Tibial nerve (tissue), 4 donors: Measurements from ENCODE around the gene EPSTI1. TPM values are rescaled to one million over a fixed set of nuclear protein-coding genes. Genes with fewer than 3 reads are reported as not detected.

Experiments
- DNase-seq, 2 donors: peaks; one replicate each; pipeline ENCODE4 v3.0.0-alpha.2; 2019; ENCODE audit warnings: low spot score in 2 of 2
- H3K27ac ChIP-seq, 4 donors: fragments of 200-600 bp; sonication (generic) in 3 of 4; one replicate each; pipeline ENCODE4 v1.5.1; 2017 to 2019; ENCODE audit warnings: mild to moderate bottlenecking in 1 of 4
- H3K27me3 ChIP-seq, 2 donors: fragments of 200-600 bp; sonication (generic) in 1 of 2; one replicate each; pipeline versions ENCODE4 v1.5.1 to v1.6.0; 2017 to 2019
- H3K36me3 ChIP-seq, 3 donors: fragments of 200-600 bp; sonication (generic); one replicate each; pipeline ENCODE4 v1.5.1; 2018 to 2019
- H3K4me1 ChIP-seq, 4 donors: fragments of 200-600 bp; sonication (generic) in 3 of 4; one replicate each; pipeline ENCODE4 v1.5.1; 2017 to 2019
- H3K4me3 ChIP-seq, 4 donors: fragments of 200-600 bp; sonication (generic) in 3 of 4; one replicate each; pipeline ENCODE4 v1.5.1; 2017 to 2019; ENCODE audit warnings: mild to moderate bottlenecking in 1 of 4, moderate library complexity in 1 of 4
- H3K9me3 ChIP-seq, 4 donors: fragments of 200-600 bp; sonication (generic) in 3 of 4; one replicate each; pipeline ENCODE4 v1.5.1; 2017 to 2019
- EP300 ChIP-seq, 2 donors: sonication (generic); formaldehyde crosslinking; IDR thresholded peaks; one replicate each; pipeline ENCODE4 v1.6.1; 2017; ENCODE audit warnings: antibody characterized with exemption in 2 of 2, mild to moderate bottlenecking in 1 of 2
- POLR2A ChIP-seq, 2 donors: fragments of 450-650 bp; IDR thresholded peaks; one replicate each; pipeline ENCODE4 v1.6.1; 2017; ENCODE audit warnings: antibody characterized with exemption in 2 of 2, mild to moderate bottlenecking in 2 of 2, moderate library complexity in 2 of 2
- WGBS, 2 donors: methylation state at CpG; one replicate each; pipeline ENCODE4 v1.1.5; 2018; 5-methylcytosine and 5-hydroxymethylcytosine counted together
- total RNA-seq, 4 donors: library from RNA; depleted of rRNA; stranded (reverse); fragments of >200 nt; gene quantifications; one replicate each; pipeline ENCODE4 v1.1.0, GENCODE V29; 2016
- TF ChIP-seq, protein P1 (sequence below), 5 experiments: fragments of 200-600 bp in 3 of 5; fragments of 450-650 bp in 2 of 5; sonication (generic) in 3 of 5; IDR thresholded peaks; one replicate each; pipeline ENCODE4 v1.5.1; 2016 to 2019; ENCODE audit warnings: antibody characterized with exemption in 5 of 5, mild to moderate bottlenecking in 3 of 5, moderate library complexity in 2 of 5

EPSTI1 gene
- total RNA-seq, 4 donors from 2014 or later: 1.4 to 16.8 (median 3.3) TPM

DNA sequence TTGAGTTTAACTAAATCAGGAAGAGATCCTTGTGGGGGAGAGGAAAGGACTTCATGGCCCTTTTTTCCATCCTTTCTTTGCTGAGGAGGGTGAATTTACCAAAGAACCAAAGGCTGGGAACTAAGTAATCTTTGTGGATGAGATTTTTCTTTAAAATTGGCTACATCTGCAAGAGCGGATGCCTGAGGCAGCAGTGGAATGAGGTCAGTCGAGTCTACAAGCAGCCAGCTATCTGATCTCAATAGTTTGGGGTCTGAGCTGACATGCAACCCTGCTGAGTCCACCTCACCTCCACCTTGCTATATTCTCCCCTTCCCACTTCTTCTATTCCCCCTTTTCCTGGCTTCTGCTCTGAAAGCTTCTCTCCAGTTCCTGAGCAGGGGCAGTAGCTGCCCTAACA, 27.8 kb upstream of the EPSTI1 start:
- Histone ChIP-seq H3K27me3 (no peaks in the 10 kb centered on the region), H3K4me3 (no peak overlapping the region), H3K9me3 (no peaks in the 10 kb centered on the region), H3K27ac (no peak overlapping the region), H3K4me1 (peaks cover 0 to 16% (median under 1%) of the 10 kb centered on the region in 4 donors), H3K36me3 (no peaks in the 10 kb centered on the region)
- DNase-seq: no peak
- 56 to 62% methylated on average over 2 of the region's 2 CpGs for WGBS, 2 donors
- TF ChIP-seq EP300 (IDR thresholded peaks at IDR 0.05): no peak
- TF ChIP-seq POLR2A (IDR thresholded peaks at IDR 0.05): no peak
- TF ChIP-seq, protein P1, sequence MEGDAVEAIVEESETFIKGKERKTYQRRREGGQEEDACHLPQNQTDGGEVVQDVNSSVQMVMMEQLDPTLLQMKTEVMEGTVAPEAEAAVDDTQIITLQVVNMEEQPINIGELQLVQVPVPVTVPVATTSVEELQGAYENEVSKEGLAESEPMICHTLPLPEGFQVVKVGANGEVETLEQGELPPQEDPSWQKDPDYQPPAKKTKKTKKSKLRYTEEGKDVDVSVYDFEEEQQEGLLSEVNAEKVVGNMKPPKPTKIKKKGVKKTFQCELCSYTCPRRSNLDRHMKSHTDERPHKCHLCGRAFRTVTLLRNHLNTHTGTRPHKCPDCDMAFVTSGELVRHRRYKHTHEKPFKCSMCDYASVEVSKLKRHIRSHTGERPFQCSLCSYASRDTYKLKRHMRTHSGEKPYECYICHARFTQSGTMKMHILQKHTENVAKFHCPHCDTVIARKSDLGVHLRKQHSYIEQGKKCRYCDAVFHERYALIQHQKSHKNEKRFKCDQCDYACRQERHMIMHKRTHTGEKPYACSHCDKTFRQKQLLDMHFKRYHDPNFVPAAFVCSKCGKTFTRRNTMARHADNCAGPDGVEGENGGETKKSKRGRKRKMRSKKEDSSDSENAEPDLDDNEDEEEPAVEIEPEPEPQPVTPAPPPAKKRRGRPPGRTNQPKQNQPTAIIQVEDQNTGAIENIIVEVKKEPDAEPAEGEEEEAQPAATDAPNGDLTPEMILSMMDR (IDR thresholded peaks at IDR 0.05): no peak

GRCh38 chr13:43016226-43016625, 24.2 kb upstream of the EPSTI1 start:
- Histone ChIP-seq H3K9me3 (no peaks in the 10 kb centered on the region), H3K4me1 (no peaks in the 10 kb centered on the region), H3K27ac (no peak overlapping the region), H3K27me3 (no peaks in the 10 kb centered on the region), H3K36me3 (no peaks in the 10 kb centered on the region), H3K4me3 (no peak overlapping the region)
- 81 to 89% methylated on average over 5 of the region's 5 CpGs for WGBS, 2 donors
- TF ChIP-seq, protein P1 (IDR thresholded peaks at IDR 0.05): no peak
- no peak for TF ChIP-seq POLR2A (IDR thresholded peaks at IDR 0.05)
- no peak for TF ChIP-seq EP300 (IDR thresholded peaks at IDR 0.05)
- DNase-seq: no peak

DNA sequence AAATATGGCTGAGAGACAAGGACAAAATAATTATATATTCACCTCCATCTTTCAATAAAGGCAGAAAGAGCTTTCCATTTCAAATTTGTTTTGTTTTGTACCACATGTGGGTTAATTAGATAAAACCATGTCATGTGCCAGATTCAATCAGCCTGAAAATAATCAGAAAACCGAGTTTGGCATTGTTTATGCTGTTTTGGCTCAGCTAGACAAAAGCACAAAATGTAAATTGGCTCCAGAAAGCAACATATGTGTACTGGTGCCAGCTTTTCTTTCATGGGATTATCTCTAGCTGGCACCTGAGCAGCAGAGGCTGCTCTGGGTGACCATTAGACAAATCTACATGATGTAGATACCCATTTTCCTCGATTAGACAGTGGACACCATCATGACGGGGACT, 22.1 kb upstream of the EPSTI1 start:
- Histone ChIP-seq H3K27ac (no peak overlapping the region), H3K36me3 (no peaks in the 10 kb centered on the region), H3K9me3 (no peaks in the 10 kb centered on the region), H3K27me3 (no peaks in the 10 kb centered on the region), H3K4me1 (no peaks in the 10 kb centered on the region), H3K4me3 (no peak overlapping the region)
- 77 to 79% methylated on average over 3 of the region's 3 CpGs for WGBS, 2 donors
- TF ChIP-seq EP300 (IDR thresholded peaks at IDR 0.05) (no peak), POLR2A (IDR thresholded peaks at IDR 0.05) (no peak)
- TF ChIP-seq, protein P1 (IDR thresholded peaks at IDR 0.05): no peak
- DNase-seq: no peak

DNA sequence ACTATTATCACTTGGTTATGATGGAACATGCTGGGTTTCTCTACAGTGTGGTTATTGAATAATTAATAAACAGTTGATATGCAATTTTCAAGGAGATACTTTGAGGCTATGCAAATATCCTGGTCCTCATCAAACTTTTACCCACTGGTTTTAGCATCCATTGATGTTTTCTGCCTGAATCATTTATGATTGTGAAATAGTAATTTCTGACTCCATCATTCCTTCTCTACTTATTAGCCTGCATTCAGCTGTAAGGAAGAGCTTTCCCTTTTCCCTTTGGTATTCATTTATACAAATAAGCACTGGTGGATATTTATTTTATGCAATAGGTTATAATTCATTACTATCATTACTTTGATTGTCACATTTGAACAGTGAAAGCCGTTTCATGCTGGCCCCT, 17.5 kb upstream of the EPSTI1 start:
- no peak for DNase-seq

DNA sequence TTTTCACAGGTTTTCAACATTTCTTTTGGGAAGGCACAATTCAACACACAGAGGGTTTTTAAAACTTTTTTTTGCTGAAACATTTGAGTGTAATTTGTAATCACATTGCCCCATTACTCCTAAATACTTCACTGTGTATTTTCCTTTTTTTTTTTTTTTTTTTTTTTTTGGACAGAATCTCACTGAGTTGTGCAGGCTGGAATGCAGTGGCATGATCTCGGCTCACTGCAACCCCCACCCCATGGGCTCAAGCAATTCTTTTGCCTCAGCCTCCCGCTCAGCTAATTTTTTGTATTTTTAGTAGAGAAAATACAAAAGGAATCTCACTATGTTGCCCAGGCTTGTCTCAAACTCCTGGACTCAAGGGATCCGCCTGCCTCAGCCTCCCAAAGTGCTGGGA, 16.6 kb upstream of the EPSTI1 start:
- Histone ChIP-seq H3K9me3 (no peaks in the 10 kb centered on the region), H3K36me3 (no peaks in the 10 kb centered on the region), H3K27me3 (no peaks in the 10 kb centered on the region), H3K4me1 (peaks cover 0 to 8% (median 0%) of the 10 kb centered on the region in 4 donors), H3K27ac (no peak overlapping the region), H3K4me3 (no peak overlapping the region)
- TF ChIP-seq EP300 (IDR thresholded peaks at IDR 0.05) (no peak), POLR2A (IDR thresholded peaks at IDR 0.05) (no peak)
- TF ChIP-seq, protein P1 (IDR thresholded peaks at IDR 0.05): no peak
- DNase-seq: no peak
- WGBS, 2 donors: 58 to 62% methylated on average over 3 of the region's 3 CpGs

More for the DNA sequence above, 17.5 kb upstream of the EPSTI1 start:
- H3K9me3 ChIP-seq: no peaks in the 10 kb centered on the region
- no peaks in the 10 kb centered on the region for H3K27me3 ChIP-seq
- no peaks in the 10 kb centered on the region for H3K36me3 ChIP-seq
- 98 to 100% methylated on average over 1 of the region's 1 CpG for WGBS, 2 donors
- H3K4me3 ChIP-seq: no peak overlapping the region
- H3K4me1 ChIP-seq: peaks cover 0 to 8% (median 0%) of the 10 kb centered on the region in 4 donors
- TF ChIP-seq POLR2A (IDR thresholded peaks at IDR 0.05): no peak
- no peak for TF ChIP-seq EP300 (IDR thresholded peaks at IDR 0.05)
- TF ChIP-seq, protein P1 (IDR thresholded peaks at IDR 0.05): no peak
- H3K27ac ChIP-seq: no peak overlapping the region
